A549 (cell line): Measurements from ENCODE around the gene CELF5.

Experiments
- CEBPB ChIP-seq, 2 experiments: fragments of >200 bp in 1 of 2; sonication (Bioruptor Twin) in 1 of 2; formaldehyde crosslinking in 1 of 2; IDR thresholded peaks; 2 replicates each; pipeline ENCODE4 v1.6.1; 2012 to 2016
- CTCF ChIP-seq: fragments of >200 bp; sonication (Bioruptor Twin); formaldehyde crosslinking; IDR thresholded peaks from 3 replicates; pipeline ENCODE4 v1.5.1; 2016
- ELK1 ChIP-seq: fragments of 150-350 bp; IDR thresholded peaks from 2 replicates; pipeline ENCODE4 v1.6.1; 2014; ENCODE audit warnings: low read depth, mild to moderate bottlenecking, low read length
- HDAC2 ChIP-seq: fragments of 200-600 bp; sonication (generic); IDR thresholded peaks from 2 replicates; pipeline ENCODE4 v1.6.1; 2016
- MAFK ChIP-seq: fragments of 450-650 bp; IDR thresholded peaks from 2 replicates; pipeline ENCODE4 v1.6.1; 2014; ENCODE audit not compliant: partially characterized antibody
- POLR2A ChIP-seq: IDR thresholded peaks from 2 replicates; pipeline ENCODE4 v1.6.1; 2012; ENCODE audit warnings: mild to moderate bottlenecking, low read length
- RAD21 ChIP-seq, 2 experiments: fragments of >200 bp in 1 of 2; sonication (Bioruptor Twin) in 1 of 2; formaldehyde crosslinking in 1 of 2; IDR thresholded peaks in 1 of 2; conservative IDR thresholded peaks in 1 of 2; 2 replicates in 1 of 2; 3 replicates in 1 of 2; pipeline ENCODE4 v1.6.1; 2012 to 2018; ENCODE audit warnings: inconsistent platforms in 1 of 2
- RCOR1 ChIP-seq: fragments of 150-350 bp; IDR thresholded peaks from 2 replicates; pipeline ENCODE4 v1.6.1; 2014; ENCODE audit warnings: antibody characterized with exemption, low read length, low read depth
- REST ChIP-seq: fragments of 200-600 bp; sonication (generic); IDR thresholded peaks from 2 replicates; pipeline ENCODE4 v1.6.1; 2016; ENCODE audit warnings: antibody characterized with exemption, mild to moderate bottlenecking, moderate library complexity
- SREBF2 ChIP-seq: fragments of 450-650 bp; IDR thresholded peaks from 2 replicates; pipeline ENCODE4 v1.6.1; 2014; ENCODE audit warnings: mild to moderate bottlenecking, moderate library complexity
- TP53 ChIP-seq: fragments of 250-450 bp; sonication (Bioruptor Pico); IDR thresholded peaks from 2 replicates; pipeline ENCODE4 v1.5.0; 2021; ENCODE audit warnings: mild to moderate bottlenecking, moderate library complexity
- USF2 ChIP-seq: fragments of 450-650 bp; IDR thresholded peaks from 2 replicates; pipeline ENCODE4 v1.6.1; 2014; ENCODE audit warnings: antibody characterized with exemption

- TF ChIP-seq POLR2A (no peak), SREBF2 (no peak), CTCF (no peak), RCOR1 (no peak), CEBPB (IDR thresholded peaks at IDR 0.05) (no peak), REST (no peak), MAFK (no peak), TP53 (CRISPR knock-in tag) (no peak), HDAC2 (no peak), ELK1 (no peak), RAD21 (conservative IDR thresholded peaks at IDR 0.05 in 1 of 2, IDR thresholded peaks at IDR 0.05 in 1 of 2) (no peak), USF2 (no peak)
These were observed 26.8 kb downstream of the CELF5 start for GRCh38 chr19:3251229-3251628.
